ENCODE data around the gene HEXIM2.
"Not testable (repeated sequence)": the region's sequence is repeated elsewhere in the genome, so short reads cannot be mapped to it uniquely, and the experiment has no call there.

The HEXIM2 gene

DNA sequence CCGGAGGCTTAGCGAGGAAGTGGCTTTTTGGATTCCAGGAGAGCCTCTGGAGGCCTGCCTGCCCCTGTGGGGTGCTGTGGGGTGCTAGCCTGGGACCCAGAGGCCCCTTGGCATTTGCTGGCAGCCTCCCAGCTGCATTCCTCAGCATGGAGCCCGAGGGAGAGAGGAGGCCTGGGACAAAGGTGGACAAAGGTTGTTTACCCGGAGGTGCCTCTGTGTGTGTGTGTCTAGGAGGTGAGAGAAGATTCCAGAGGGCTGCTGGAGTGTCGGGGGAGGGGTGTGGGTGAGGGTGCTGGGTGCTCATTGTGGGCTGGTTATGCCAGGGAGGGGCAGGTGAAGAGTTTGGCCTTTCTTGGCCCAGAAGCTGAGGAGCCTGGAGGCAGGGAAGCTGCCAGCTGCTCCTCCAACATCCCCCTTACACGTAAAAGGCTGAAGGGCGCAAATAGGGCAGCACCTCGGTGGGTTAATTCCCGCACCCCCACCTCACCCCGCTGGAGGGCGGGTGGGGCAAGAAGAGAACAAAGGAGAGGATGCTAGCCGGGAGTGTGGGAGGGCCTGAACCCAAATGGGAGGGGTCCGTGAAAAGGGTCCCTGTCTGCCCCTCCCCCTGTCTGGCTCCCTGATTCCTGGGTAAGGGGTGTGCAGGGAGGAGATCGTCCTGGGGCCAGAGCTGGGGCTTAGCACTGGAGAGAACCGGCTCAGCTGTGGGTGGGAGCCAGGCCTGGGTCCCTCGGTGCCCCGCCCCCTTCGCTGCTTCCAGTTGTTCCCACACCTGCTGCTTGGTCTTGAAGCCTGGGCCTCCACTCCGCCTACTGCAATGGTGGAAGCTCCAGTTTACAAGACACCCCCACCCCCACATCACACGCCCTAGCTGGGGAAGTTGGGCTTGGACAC lies 9.9 kb downstream of the HEXIM2 start:
- DNase-seq: no peak

DNA sequence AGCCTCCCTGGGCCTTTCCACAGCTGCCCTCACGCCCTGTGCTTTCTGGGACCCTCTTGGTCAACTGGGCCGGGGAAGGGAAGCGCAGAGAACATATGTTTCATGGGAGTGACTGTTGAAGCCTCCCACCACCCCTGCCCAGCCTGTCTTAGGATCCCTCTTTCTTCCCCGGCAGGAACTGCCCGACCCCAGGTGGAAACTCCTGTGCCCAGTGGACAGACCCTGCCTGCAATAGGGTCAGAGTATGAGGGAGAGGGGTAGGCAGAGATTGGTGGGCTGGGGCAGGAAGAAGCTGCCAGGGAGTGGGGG lies 10.5 kb downstream of the HEXIM2 start:
- DNase-seq: no peak

DNA sequence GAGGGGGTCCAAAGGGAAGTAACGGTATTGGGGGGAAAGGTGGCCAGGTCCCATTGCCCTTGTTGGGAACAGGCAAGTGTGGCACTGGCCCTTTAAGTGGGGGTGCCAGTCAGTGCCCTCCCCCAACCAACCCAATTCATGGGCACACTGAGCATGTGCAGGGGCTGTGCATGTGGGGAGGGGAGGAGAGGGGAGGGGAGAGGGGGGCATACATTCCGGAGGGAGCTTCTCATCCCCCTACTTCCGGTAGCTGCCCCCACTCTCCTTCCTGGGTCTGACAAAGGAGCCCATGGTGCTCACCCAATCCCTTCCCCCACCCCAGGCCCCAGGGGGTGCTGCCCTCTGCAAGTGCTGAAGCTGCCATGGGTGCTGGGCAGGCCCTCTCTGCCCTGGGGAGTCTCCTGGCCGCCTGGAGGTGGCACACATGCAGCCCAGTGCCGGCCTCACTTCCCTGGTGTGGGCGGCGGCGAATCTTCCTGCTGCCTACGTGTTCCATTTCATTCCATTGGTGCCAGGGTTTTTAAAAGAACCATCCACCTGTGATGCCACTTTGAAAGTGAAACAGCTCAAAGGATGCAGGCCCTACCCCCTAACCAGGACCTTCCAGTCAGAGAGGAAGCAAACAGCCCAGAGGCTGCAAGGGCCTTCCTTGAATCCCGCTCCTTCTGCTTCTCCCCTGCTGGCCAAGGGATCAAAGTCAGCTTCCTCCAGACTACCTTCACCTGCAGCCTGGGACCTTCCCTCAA lies 11.0 kb downstream of the HEXIM2 start:
- DNase-seq: peak; percentile 68

GRCh38 chr17:45175759-45176115 lies 14.1 kb downstream of the HEXIM2 start:
- DNase-seq: no peak

DNA sequence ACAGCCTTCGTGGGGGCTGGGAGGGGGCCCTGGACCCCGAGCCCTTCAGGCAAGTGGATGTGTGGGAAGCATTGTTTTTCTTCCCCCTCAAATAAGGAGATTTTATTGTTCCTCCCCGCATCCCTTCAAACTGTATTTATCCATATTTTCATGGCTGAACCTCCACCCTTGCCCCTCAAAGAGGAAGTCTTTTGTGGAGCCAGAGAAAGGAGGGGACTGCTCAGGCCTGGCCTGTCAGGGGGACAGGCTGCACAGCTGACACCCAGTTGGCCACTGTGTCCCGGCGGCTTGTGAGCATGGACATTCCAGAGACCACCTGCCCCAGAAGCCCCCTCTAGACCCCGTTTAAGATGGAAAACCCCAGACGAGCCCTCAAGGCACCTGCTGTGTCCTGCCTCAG lies 15.9 kb downstream of the HEXIM2 start:
- DNase-seq: no peak

DNA sequence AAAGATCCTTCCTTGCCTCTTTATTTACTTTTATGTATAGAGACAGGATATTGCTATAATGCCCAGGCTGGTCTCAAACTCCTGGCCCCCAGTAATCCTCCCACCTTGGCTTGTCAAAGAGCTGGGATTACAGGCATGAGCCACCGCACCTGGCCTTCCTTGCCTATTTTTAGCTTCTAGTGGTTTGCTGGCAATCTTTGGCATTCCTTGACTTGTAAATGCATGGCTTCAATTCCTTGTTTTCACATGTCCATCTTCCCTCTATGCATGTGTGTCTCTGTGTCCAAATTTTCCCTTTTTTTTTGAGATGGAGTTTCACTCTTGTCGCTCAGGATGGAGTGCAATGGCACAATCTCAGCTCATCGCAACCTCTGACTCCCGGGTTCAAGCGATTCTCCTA lies 22.5 kb downstream of the HEXIM2 start:
- no peak for DNase-seq

- DNase-seq: no peak
Measured at GRCh38 chr17:45186801-45187354, 25.2 kb downstream of the HEXIM2 start.

GRCh38 chr17:45189009-45189408 lies 27.3 kb downstream of the HEXIM2 start:
- no peak for DNase-seq

GRCh38 chr17:45190503-45191255 lies 29.0 kb downstream of the HEXIM2 start:
- DNase-seq: no peak

GRCh38 chr17:45195424-45195823 lies 33.7 kb downstream of the HEXIM2 start:
- no peak for DNase-seq

DNA sequence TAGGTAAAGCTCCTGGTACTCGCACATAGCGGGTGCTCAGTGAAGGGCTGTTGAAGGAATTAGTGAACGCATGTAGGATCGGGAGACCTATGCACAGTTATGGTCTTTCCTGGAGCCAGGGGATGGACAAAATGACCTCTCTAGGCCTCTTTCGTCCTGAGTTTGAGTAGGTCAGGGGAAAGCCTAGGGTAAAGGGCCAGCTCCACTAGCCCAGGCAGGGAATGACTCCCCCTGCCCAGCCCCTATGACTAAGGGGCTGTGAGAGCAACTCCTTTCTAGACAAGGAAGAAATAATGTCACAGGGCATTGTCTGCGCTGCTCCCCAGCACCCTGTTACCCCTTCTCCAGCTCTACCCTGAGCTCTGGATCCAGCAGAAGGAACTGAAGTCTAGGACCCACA lies 35.4 kb downstream of the HEXIM2 start:
- no peak for DNase-seq

DNA sequence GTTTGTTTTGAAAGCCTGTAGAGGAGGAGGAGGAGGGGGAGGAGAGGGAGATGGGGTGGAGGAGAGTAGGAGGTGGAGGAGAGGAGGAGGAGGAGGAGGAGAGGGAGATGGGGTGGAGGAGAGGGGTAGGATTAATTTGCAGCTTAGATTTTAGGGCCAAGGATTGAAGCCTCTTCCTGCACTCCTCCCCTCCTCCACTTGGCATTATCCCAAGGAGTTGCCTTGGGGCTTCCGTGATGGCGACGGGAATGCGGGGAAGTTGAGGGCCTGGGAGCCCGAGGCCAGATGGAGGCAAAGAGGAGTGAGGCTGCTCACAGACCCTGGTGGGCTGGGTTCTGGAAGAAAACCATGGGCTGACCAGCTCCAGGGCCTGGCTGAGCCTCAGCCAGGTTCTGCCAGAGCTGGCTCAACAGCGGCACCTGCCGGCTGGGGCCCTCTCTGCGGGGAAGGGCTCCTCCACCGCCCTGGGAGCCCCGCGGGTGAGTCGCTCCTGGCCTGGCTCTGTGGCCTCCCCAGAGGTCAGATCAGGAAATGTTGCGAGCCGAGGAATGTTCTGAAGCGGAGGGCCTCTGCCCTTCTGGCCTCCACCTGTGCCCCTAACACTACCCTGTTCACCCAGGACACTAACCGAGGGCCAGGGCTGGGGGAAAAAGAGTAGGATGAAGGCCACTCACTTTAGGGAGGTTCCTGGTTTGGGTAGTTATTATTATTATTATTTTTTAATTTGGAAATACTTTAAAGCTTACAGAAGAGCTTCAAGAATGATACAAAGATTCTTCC lies 36.1 kb downstream of the HEXIM2 start:
- peak; percentile 90 for DNase-seq

- no peak for DNase-seq
Measured at GRCh38 chr17:45200701-45201100, 39.0 kb downstream of the HEXIM2 start.

GRCh38 chr17:45201457-45201856 lies 39.8 kb downstream of the HEXIM2 start:
- DNase-seq: no peak

DNA sequence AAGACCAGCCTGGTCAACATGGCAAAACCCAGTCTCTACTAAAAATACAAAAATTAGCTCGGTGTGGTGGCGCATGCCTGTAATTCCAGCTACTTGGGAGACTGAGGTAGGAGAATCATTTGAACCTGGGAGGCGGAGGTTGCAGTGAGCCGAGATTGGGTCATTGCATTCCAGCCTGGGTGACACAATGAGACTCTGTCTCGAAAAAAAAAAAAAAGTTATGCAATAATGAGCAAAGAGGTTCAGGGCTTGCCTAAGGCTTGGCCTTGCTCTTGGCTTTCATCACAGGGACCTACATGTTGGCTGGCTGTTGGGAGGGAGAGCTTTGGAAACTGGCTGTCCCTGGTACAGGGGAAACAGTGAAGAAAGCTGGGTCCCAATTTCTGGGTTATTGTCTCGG lies 40.2 kb downstream of the HEXIM2 start:
- DNase-seq: not testable (repeated sequence)

DNA sequence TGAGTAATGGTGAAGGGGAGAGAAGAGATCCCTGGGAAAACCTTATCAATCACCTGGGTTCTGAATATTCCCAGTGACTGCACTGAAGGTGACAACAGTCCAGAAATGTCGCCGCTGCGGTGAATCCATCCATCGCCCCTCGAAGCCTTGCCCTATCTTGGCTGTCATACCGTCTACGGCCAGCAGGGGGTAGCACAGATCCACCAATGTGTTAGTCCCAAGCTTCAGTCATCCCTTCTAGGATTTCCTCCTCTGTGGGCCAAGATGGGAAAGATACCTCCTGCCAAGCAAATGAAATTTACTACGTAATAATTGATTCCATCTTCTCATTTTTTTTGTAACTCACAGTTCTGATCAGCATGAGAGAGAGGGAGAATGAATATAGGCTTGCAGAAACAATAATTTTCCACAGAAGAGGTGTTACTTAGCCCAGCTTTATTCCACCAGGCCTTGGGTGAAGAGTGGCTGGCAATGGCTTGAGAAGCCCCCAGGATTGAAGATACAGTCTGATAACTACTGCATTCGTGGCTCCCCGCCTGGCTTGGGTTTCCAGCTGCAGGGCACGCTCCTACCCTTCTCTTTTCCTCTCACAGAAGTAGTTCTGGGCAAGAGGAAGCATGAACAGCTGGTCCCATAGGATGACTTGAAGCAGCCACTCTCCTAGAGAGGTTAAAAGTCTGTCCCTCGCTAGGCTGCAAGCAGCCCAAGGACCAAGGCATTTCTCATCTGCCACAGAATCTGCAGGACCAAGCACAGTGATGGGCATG lies 57.4 kb downstream of the HEXIM2 start:
- DNase-seq: peak; percentile 83
